SH-SY5Y (cell line): ENCODE measurements around the gene FGG.

Source experiments
- GATA2 ChIP-seq: IDR thresholded peaks from 2 replicates; pipeline ENCODE4 v1.6.1; 2011; ENCODE audit warnings: mild to moderate bottlenecking, low read depth, low read length
- GATA3 ChIP-seq: IDR thresholded peaks from 2 replicates; pipeline ENCODE4 v1.6.1; 2011; ENCODE audit warnings: low read depth, mild to moderate bottlenecking, low read length, moderate library complexity

- TF ChIP-seq GATA3 (no peak), GATA2 (no peak)
Measured at GRCh38 chr4:154625971-154626370, 13.5 kb upstream of the FGG start.
